Ecto neural progenitor cell (in vitro differentiated cells): ENCODE measurements around the gene CLDN2.

ENCODE experiments used
- DNase-seq: peaks from one replicate; pipeline ENCODE4 v3.0.0-alpha.2; 2018; ENCODE audit warnings: low spot score

The CLDN2 gene

DNA sequence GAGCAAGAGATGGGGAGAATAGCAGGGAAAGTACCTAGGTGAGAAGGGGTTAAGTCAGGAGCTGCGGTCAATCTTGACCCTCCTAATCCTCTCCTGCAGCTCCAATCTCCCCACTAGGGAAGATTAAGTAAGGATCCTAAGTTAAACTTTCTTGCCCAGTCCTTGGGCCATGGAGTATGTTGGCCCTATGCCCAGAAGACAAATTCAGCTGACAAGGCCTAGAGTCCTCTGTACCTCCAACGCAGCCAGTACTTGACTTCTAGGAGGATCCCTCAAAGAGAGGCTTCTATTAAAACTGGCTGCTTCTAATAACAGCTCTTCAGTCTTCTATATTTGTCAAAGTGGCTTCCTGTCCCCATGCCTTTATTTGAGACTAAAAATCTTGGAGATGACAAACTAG is 1.4 kb downstream of the CLDN2 start:
- DNase-seq: no peak

DNA sequence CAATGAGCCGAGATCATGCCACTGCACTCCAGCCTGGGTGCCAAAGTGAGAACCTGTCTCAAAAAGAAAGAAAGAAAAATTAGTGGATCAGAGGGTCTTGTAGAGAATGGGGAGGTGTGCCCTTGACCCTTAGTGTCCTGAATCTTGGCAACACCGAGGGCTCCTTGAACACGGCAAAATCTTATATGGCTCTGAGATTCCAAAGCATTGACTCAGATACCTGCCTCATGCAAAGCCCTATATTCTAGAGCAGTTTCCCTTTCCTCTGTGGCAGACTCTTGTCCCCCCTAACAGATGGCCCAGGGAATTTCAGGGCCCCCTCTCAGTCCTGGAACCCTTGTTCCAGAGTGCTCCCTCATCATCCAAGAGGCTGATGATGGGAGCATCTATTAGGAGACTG is 6.8 kb downstream of the CLDN2 start:
- DNase-seq: no peak

- DNase-seq: no peak
These were observed 7.5 kb downstream of the CLDN2 start for GRCh38 chrX:106927700-106928099.

DNA sequence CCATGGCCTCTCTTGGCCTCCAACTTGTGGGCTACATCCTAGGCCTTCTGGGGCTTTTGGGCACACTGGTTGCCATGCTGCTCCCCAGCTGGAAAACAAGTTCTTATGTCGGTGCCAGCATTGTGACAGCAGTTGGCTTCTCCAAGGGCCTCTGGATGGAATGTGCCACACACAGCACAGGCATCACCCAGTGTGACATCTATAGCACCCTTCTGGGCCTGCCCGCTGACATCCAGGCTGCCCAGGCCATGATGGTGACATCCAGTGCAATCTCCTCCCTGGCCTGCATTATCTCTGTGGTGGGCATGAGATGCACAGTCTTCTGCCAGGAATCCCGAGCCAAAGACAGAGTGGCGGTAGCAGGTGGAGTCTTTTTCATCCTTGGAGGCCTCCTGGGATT is 8.0 kb downstream of the CLDN2 start:
- DNase-seq: no peak

DNA sequence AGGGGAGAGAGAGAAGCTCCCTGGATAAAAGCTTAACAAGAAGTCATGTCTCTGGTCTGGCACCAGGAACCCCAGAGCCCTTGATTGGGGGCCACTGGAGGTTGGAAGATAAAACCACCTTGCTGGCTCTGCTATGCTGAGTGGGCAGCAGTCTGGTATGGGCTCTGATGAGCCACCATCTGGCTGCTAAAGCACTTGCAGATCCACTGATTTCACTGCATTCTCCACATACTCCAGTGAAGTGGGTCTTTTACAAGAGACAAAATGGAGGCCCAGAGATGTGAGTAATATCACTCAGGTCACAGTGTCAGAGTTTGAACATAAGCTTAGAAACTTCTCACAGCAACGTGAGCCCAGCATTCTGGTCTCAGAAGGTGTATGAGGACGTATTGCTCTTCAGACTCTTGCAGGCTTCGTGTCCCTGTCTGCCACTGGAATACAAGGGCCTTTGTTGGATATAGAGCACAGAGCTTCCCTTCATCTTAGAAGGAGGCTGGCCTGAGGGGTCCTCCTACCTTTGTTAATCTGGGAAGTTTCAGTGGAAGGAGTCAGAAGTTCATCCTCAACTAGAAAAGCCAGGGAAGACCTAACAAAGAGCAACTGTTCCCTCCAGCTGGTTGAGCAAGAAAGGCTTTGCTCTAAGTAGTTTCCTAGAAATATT is 11.8 kb downstream of the CLDN2 start:
- DNase-seq: no peak

DNA sequence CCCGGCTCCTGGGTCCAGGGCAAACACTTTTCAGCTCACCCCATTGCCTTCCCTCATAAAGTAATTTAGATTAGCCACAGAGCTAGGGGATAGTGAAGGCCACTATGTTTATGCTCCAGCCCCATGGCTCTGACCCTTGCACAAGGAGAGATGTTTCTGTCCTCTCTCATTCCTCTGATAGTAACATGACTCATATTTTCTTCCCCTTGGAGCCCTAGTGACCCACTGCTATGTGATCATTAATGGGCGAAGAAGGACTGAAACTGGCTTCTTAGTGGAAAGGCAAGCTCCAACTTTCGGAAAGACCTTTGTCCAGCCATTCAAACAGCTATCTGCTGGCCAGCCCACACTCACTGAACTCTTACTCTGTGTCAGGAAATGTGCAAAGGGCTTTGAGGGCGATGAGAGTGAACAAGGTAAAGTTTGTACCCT is 12.3 kb downstream of the CLDN2 start:
- no peak for DNase-seq

GRCh38 chrX:106932960-106933537 is 12.8 kb downstream of the CLDN2 start:
- no peak for DNase-seq

DNA sequence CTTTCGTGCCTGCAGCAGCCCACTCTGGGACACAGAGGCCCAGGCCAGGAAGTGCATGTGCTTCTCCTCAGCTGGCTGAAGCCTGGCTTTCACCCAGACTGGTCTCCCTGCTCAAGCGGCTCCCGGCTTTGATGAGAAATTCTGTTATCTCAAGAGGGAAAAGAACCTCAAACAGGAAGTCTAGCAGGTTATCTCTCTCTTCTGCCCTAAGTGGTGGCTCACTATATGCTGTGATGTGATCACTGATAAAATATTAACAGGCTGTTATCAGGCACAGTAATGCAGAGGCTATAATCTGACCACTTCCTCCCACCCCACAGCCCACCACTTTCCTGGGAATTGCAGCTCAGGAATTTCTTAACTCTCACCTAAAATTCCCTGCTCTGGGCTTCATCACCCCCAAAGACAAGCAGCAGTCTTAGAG is 13.3 kb downstream of the CLDN2 start:
- no peak for DNase-seq

GRCh38 chrX:106935175-106935574 is 15.0 kb downstream of the CLDN2 start:
- DNase-seq: no peak

GRCh38 chrX:106936246-106936645 is 16.0 kb downstream of the CLDN2 start:
- no peak for DNase-seq

DNA sequence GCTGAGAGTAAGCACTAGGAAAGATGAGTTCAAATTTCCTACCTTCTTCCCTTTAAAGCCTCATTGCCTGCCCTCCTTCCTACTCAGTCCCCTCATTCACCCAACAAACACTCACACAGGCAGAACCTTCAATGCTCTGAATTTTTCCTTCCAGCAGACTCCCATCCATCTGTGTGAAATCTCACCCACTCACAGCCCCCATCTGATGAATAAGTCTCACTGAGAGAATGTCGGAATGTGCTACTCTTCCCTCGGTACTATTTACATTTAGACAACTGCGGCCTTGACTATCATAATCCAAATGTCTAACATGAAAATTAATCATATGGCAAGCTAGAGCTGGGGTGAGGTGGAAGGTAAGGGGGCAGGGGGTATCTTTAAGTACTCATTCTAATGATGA is 19.4 kb downstream of the CLDN2 start:
- DNase-seq: no peak

DNA sequence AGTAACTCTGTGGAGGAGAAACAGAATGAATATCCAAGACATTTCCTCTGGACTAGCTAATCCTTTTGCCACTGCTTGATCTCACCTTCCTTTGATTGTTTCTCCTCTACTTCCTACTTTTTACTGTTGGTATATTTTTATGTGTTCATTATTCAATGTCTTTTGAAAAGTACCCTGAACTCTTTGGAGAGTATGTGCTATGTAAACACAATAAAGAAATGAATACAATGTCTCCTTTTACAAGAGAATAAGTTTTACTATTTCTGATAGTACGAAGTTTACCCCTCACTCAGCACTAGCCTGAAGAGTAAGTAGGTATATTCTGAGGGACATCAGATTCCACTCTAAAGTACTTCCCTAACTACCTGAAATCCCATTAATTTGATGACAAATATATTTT is 19.9 kb downstream of the CLDN2 start:
- DNase-seq: no peak

DNA sequence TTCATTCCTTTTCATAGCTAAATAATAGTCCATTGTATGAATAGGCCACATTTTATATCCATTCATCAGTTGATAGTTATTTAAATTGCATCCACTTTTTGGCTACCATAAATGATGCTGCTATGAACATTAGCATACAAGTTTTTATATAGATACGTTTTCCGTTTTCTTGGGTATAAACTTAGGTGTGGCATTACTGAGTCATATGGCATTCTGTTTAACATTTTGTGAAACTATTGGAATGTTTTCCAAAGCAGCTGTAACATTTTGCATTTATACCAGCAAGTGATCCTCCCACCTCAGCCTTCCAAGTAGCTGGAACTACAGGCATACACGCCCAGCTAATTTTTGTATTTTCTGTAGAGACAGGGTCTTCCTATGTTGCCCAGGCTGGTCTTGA is 26.3 kb downstream of the CLDN2 start:
- no peak for DNase-seq

- no peak for DNase-seq
These were observed 28.4 kb downstream of the CLDN2 start for GRCh38 chrX:106948641-106949040.

DNA sequence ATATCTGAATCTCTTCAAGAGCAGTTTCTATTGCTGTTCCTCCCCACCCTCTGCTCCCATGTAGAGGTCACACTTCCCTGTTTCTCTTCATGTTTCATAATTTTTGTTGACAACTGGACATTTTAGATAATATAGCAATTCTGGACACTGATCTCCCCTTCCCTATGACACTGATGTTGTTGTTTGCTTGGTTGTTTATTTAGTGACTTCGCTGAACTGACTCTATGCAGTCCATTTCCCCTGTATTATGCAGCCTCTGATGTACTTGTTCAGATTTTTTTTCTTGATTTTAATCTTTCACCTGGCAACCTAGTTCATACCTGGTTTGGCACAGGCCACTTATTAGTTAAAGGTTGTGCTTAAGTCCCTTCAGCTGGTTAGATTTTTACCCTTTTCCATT is 29.2 kb downstream of the CLDN2 start:
- no peak for DNase-seq

GRCh38 chrX:106950381-106950780 is 30.2 kb downstream of the CLDN2 start:
- no peak for DNase-seq

DNA sequence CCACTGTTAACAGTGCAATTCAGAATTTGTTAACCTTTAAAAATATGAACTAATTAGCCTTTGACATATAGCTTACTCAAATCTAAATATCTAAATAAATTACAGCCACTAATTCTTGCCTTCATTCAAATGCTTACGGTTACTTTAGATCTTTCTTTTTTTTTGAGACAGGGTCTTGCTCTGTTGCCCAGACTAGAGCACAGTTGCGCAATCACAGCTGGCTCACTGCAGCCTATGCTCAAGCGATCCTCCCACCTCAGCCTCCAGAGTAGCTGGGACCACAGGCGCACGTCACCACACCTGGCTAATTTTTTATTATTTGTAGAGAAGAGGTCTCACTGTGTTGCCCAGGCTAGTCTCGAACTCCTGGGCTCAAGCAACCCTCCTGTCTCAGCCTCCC is 31.0 kb downstream of the CLDN2 start:
- DNase-seq: no peak

DNA sequence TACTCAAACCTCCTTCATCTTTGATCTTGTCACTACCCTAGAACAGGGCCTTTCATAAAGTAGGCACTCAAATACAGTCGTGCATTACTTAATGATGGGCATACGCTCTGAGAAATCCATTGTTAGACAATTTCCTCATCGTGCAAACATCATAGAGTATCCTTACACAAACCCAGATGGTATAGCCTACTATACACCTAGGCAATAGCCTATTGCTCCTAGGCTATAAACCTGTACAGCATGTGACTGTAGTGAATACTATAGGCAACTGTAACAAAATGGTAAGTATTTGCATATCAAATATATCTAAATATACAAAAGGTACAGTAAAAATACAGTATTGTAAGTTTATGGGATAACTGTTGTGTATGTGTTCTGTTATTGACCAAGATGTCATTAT is 31.9 kb downstream of the CLDN2 start:
- no peak for DNase-seq

DNA sequence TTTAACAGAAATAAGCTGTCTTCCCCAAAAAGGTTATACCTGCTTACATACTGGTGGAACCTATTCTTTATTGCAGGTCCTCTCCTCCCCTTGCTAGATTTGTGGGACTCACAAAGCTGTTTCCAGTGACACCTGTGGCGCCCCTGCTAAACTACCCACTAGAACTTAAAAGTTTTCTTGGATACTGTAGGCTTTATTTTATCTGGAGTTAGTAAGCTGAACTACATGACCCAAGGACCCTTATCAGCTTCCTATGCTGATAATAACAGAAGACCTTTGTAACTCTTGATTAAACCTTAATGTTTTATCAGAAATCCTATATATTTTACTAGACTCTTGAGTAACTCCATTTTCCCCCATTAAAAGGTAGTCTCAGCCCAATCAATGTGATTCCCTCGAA is 32.3 kb downstream of the CLDN2 start:
- no peak for DNase-seq

GRCh38 chrX:106952988-106953387 is 32.8 kb downstream of the CLDN2 start:
- no peak for DNase-seq

DNA sequence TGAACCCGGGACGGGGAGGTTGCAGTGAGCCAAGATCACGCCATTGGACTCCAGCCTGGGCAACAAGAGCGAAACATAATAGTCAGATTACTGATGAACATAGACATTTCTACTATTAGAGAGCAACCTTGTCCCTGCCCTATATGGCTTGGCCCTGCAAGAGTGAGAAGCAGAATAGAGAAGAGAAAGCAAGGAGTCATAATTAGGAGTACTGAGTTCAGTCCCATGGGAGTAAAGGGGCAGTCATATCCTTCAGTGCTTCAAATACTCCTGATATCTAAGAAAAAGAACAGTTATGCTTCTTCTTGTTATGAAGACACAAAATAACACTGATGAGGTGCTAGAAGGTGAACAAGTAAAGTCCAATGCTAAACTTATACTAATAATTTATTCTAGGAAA is 33.8 kb downstream of the CLDN2 start:
- DNase-seq: no peak

GRCh38 chrX:106955004-106955772 is 35.0 kb downstream of the CLDN2 start:
- no peak for DNase-seq

DNA sequence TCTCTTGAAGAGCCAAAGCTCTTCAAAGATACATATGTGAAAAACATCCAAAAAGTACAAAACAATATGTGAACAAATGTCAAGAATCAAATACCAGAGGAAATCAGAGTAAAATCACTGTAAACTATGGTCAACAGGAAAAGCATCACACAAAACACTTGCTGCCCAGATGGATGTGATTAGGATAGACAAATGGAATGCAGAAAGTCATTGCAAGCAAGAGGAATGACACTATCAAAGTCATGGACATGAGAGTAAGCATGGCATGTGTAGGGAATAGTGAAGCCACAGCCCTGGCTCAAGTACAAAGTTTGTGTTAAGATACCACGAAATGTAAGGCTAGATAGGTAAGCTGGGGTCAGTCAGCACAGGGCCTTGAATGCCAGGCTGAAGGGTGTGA is 37.7 kb downstream of the CLDN2 start:
- no peak for DNase-seq

DNA sequence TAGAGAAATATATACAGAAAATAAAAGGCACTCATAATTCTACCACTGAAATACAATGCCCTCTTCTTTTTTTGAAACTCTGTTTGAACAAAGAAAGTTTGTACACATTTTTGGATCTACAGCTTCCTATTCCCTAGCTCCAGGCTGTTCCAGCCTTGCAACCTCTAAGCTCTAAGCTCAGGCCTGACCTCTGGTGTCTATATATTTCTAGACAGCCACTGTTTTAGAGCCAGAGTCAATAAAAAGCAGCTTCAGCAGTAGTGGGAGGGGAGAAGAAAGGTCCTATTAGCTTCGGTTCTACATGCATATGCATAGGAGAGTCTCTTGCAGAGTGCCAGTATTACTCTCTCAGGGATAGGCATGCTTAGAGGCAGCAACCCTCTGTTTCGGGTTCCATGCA is 39.7 kb downstream of the CLDN2 start:
- no peak for DNase-seq
